ENCODE data around the gene FAM161A.
"Not testable (repeated sequence)": the region's sequence is repeated elsewhere in the genome, so short reads cannot be mapped to it uniquely, and the experiment has no call there.

Gene FAM161A

GRCh38 chr2:61816480-61817355 lies 37.1 kb downstream of the FAM161A start:
- Histone ChIP-seq H3K9ac (ENCODE audit: low read length) (no peak overlapping the region), H3K27ac (ENCODE audit: low read length) (no peak overlapping the region), H3K9me3 (ENCODE audit: insufficient read depth, low read length) (no peaks in the 10 kb centered on the region), H2AFZ (ENCODE audit: low read depth, low read length) (no peak overlapping the region), H3K4me2 (ENCODE audit: low read length) (no peak overlapping the region), H3K27me3 (ENCODE audit: low read depth, low read length) (no peaks in the 10 kb centered on the region), H3K4me1 (ENCODE audit: low read length) (no peaks in the 10 kb centered on the region), H3K36me3 (replicated peaks; ENCODE audit: low read depth, low read length) (no peaks in the 10 kb centered on the region), H3K79me2 (ENCODE audit: low read length) (no peaks in the 10 kb centered on the region), H4K20me1 (ENCODE audit: insufficient read depth, low read length) (no peaks in the 10 kb centered on the region), H3K4me3 (ENCODE audit: low read length) (no peak overlapping the region)
- TF ChIP-seq CTCF (IDR thresholded peaks at IDR 0.05; ENCODE audit: low read depth, low read length) (no peak), EZH2phosphoT487 (IDR thresholded peaks at IDR 0.05; ENCODE audit: low read depth) (no peak)

- H3K79me2 ChIP-seq (ENCODE audit: low read length) = no peaks in the 10 kb centered on the region
- no peak overlapping the region for H2AFZ ChIP-seq (ENCODE audit: low read depth, low read length)
- H3K27me3 ChIP-seq (ENCODE audit: low read depth, low read length) = no peaks in the 10 kb centered on the region
- no peak overlapping the region for H3K27ac ChIP-seq (ENCODE audit: low read length)
- TF ChIP-seq CTCF (IDR thresholded peaks at IDR 0.05; ENCODE audit: low read depth, low read length) (no peak), EZH2phosphoT487 (IDR thresholded peaks at IDR 0.05; ENCODE audit: low read depth) (no peak)
- H3K9me3 ChIP-seq (ENCODE audit: insufficient read depth, low read length) = no peaks in the 10 kb centered on the region
- peaks cover 6% of the 10 kb centered on the region for H3K4me1 ChIP-seq (ENCODE audit: low read length)
- H3K4me2 ChIP-seq (ENCODE audit: low read length) = no peak overlapping the region
- no peaks in the 10 kb centered on the region for H4K20me1 ChIP-seq (ENCODE audit: insufficient read depth, low read length)
- H3K36me3 ChIP-seq (replicated peaks; ENCODE audit: low read depth, low read length) = no peaks in the 10 kb centered on the region
- H3K9ac ChIP-seq (ENCODE audit: low read length) = no peak overlapping the region
- H3K4me3 ChIP-seq (ENCODE audit: low read length) = no peak overlapping the region
These were observed 39.2 kb downstream of the FAM161A start for GRCh38 chr2:61814539-61815160.

- not testable (repeated sequence) for H3K36me3 ChIP-seq (replicated peaks; ENCODE audit: low read depth, low read length); H3K4me1 ChIP-seq (ENCODE audit: low read length); H3K27me3 ChIP-seq (ENCODE audit: low read depth, low read length); H3K9ac ChIP-seq (ENCODE audit: low read length); H4K20me1 ChIP-seq (ENCODE audit: insufficient read depth, low read length); H3K4me3 ChIP-seq (ENCODE audit: low read length); H2AFZ ChIP-seq (ENCODE audit: low read depth, low read length); H3K79me2 ChIP-seq (ENCODE audit: low read length); H3K9me3 ChIP-seq (ENCODE audit: insufficient read depth, low read length); H3K4me2 ChIP-seq (ENCODE audit: low read length); H3K27ac ChIP-seq (ENCODE audit: low read length)
These were observed 40.5 kb downstream of the FAM161A start for GRCh38 chr2:61813314-61813713.

- Histone ChIP-seq H3K27me3 (ENCODE audit: low read depth, low read length) (no peaks in the 10 kb centered on the region), H3K4me3 (ENCODE audit: low read length) (no peak overlapping the region), H3K79me2 (ENCODE audit: low read length) (no peaks in the 10 kb centered on the region), H3K27ac (ENCODE audit: low read length) (no peak overlapping the region), H2AFZ (ENCODE audit: low read depth, low read length) (no peak overlapping the region), H3K4me2 (ENCODE audit: low read length) (no peak overlapping the region), H3K4me1 (ENCODE audit: low read length) (peaks cover 14% of the 10 kb centered on the region), H4K20me1 (ENCODE audit: insufficient read depth, low read length) (no peaks in the 10 kb centered on the region), H3K9me3 (ENCODE audit: insufficient read depth, low read length) (no peaks in the 10 kb centered on the region), H3K36me3 (replicated peaks; ENCODE audit: low read depth, low read length) (no peaks in the 10 kb centered on the region), H3K9ac (ENCODE audit: low read length) (no peak overlapping the region)
- no peak for TF ChIP-seq CTCF (IDR thresholded peaks at IDR 0.05; ENCODE audit: low read depth, low read length)
- TF ChIP-seq EZH2phosphoT487 (IDR thresholded peaks at IDR 0.05; ENCODE audit: low read depth) = no peak
These were observed 42.0 kb downstream of the FAM161A start for GRCh38 chr2:61811821-61812220.

- not testable (repeated sequence) for H3K79me2 ChIP-seq (ENCODE audit: low read length); H4K20me1 ChIP-seq (ENCODE audit: insufficient read depth, low read length)
These were observed 43.7 kb downstream of the FAM161A start for GRCh38 chr2:61810203-61810602.

GRCh38 chr2:61808693-61809092 lies 45.2 kb downstream of the FAM161A start:
- H3K27me3 ChIP-seq (ENCODE audit: low read depth, low read length); H3K4me3 ChIP-seq (ENCODE audit: low read length); H3K27ac ChIP-seq (ENCODE audit: low read length); H4K20me1 ChIP-seq (ENCODE audit: insufficient read depth, low read length); H3K36me3 ChIP-seq (replicated peaks; ENCODE audit: low read depth, low read length); H2AFZ ChIP-seq (ENCODE audit: low read depth, low read length); H3K9ac ChIP-seq (ENCODE audit: low read length); H3K4me2 ChIP-seq (ENCODE audit: low read length); H3K9me3 ChIP-seq (ENCODE audit: insufficient read depth, low read length); H3K79me2 ChIP-seq (ENCODE audit: low read length): not testable (repeated sequence)
- H3K4me1 ChIP-seq (ENCODE audit: low read length) = peaks cover 19% of the 10 kb centered on the region

More at GRCh38 chr2:61810203-61810602, 43.7 kb downstream of the FAM161A start:
- H3K9ac ChIP-seq (ENCODE audit: low read length); H2AFZ ChIP-seq (ENCODE audit: low read depth, low read length); H3K4me3 ChIP-seq (ENCODE audit: low read length); H3K4me2 ChIP-seq (ENCODE audit: low read length); H3K27ac ChIP-seq (ENCODE audit: low read length); H3K9me3 ChIP-seq (ENCODE audit: insufficient read depth, low read length); H3K36me3 ChIP-seq (replicated peaks; ENCODE audit: low read depth, low read length); H3K27me3 ChIP-seq (ENCODE audit: low read depth, low read length): not testable (repeated sequence)
- H3K4me1 ChIP-seq (ENCODE audit: low read length) = peaks cover 19% of the 10 kb centered on the region
